Measurements from ENCODE around the gene FAM83D.

Gene FAM83D

DNA sequence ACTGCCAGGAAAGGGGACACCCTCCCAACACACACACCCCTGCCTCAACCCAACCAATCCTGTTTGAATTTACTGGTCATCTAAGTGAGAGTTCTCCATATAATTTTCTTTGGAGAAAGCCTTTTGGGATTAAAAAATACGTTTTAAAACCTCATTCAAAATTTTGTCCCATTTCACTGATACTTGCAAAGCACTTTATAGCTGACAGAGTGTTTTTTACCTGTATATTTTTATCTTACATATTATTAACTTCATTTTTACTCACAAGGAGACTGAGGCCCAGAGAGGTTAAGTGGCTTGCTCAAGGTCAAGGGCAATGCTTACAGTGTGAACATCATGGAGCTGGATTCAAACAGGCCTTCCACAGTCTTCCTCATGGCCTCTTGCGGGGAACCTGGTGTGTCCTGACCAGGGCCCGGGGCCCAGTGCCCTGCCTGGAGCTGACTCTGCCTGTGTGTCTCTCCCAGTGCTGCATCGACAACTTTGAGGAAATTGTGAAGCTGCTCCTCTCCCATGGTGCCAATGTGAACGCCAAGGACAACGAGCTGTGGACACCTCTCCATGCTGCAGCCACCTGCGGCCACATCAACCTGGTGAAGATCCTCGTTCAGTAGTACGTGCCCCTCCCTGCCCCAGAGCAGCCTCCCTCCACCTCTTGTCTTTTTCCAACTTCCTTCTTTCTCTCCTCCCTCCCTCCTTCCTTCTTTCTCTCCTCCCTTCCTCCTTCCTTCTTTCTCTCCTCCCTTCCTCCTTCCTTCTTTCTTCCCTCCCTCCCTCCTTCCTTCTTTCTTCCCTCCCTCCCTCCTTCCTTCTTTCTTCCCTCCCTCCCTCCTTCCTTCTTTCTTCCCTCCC, 30.9 kb upstream of the FAM83D start:
- DNase-seq, result no peak

DNA sequence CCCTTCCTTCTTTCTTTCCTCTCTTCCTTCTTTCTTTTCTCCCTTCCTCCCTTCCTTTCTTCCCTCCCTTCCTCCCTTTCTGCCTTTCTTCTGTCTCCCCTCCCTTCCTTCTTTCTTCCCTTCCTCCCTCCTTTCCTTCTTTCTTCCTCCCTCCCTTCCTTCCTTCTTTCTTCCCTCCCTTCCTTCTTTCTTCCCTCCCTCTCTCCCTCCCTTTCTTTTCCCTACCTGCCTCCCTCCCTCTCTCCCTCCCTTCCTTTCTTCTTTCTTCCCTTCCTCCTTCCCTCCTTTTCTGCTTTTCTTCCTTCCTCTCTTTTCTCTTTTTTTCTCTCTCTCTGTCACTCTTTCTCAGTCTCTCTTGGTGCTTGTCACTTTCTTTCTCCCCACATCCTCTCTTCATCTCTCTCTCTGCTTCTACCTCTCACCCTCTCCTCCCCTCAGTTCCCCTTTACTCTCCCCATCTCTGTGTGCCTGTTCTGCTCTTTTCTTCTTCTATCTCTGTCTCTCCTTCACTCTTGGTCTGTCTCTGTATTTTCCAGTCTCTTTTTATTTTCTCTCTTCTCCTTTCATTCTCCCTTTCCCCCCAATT, 30.1 kb upstream of the FAM83D start:
- no peak for DNase-seq

DNA sequence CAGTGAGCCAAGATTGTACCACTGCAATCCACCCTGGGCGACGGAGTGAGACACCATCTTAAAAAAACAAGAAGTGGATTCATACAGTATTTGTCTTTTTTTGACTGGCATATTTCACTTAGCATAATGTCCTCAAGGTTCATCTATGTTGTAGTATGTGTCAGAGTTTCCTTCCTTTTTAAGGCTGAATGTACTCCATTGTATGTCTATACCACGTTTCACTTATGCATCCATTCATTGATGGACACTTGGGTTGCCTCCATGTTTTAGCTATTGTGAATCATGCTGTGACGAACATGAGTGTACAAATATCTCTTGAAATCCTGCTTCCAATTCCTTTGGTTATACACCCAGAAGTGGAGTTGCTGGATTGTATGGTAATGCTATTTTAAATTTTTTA, 28.9 kb upstream of the FAM83D start:
- no peak for DNase-seq

GRCh38 chr20:38900606-38901005, 25.6 kb upstream of the FAM83D start:
- no peak for DNase-seq

- no peak for DNase-seq
Measured at GRCh38 chr20:38902601-38903000, 23.6 kb upstream of the FAM83D start.

GRCh38 chr20:38903335-38903734, 22.9 kb upstream of the FAM83D start:
- no peak for DNase-seq

GRCh38 chr20:38905375-38905774, 20.8 kb upstream of the FAM83D start:
- DNase-seq, result no peak

DNA sequence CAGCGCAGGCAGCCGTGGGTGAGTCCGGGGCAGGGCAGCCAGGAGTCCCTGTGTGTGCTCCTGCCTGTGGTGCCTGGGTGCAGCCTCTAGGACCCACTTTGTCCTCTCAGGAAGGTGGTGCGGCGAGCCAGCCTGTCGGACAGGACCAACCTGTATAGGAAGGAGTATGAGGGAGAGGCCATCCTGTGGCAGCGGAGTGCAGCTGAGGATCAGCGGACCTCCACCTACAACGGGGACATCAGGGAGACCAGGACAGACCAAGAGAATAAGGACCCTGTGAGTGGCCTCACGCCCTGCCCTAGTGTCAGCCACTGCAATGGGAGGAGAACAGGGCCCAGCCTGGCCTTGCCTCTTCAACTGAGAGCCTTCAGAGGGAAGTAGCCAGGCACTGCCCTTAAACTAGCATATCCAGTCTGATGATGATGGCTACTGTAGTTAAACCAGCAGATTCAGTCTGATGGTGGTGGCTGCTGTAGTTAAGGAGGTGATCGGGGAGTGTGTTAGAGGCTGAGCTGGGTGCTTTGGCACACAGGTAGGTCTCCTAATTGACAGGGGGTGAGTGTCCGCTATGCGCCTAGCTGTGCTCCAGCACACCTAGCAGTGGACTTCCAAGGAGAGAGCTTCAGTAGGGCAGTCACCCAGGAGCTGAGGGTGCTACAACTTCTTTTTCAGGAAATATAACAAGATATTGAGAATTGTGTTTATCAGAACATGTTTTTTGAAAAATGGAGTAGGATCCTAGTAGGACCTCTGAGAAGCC, 18.1 kb upstream of the FAM83D start:
- no peak for DNase-seq

DNA sequence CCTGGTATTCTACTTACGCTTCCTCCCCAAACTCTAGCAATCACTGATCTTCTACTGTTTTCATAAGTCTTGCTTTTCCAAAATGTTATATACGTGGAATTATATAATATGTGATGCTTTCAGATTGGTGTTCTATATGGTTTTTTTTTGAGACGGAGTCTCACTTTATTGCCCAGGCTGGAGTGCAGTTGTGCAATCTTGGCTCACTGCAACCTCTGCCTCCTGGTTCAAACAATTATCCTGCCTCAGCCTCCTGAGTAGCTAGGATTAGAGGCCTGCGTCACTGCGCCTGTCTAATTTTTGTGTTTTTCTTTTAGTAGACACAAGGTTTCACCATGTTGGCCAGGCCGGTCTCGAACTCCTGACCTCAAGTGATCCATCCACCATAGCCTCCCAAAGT, 10.9 kb upstream of the FAM83D start:
- DNase-seq, result no peak

- no peak for DNase-seq
Measured at GRCh38 chr20:38917657-38918056, 8.6 kb upstream of the FAM83D start.

- no peak for DNase-seq
Measured at GRCh38 chr20:38918172-38918571, 8.0 kb upstream of the FAM83D start.

GRCh38 chr20:38919683-38920082, 6.5 kb upstream of the FAM83D start:
- DNase-seq, result no peak

DNA sequence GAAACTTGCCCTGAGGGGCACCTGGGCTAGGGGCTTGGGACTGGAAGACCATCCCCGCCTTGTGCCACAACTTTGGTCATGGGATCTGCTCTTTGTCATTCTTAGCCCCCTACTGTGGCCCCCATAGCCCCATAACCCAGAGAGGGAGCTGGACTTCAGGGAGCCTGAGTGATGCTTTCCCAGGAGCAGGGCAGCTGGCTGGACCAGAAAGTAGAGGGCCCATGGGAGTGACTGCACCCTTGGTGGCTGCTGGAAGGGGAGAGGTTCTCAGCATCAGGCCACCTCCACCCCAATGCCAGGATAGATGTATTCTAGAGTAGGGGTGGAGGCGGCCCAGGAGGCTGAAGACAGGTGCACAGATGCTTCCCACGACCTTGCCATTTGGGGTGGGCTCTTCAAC, 5.8 kb upstream of the FAM83D start:
- no peak for DNase-seq

- DNase-seq, result no peak
Measured at GRCh38 chr20:38920851-38921250, 5.4 kb upstream of the FAM83D start.

DNA sequence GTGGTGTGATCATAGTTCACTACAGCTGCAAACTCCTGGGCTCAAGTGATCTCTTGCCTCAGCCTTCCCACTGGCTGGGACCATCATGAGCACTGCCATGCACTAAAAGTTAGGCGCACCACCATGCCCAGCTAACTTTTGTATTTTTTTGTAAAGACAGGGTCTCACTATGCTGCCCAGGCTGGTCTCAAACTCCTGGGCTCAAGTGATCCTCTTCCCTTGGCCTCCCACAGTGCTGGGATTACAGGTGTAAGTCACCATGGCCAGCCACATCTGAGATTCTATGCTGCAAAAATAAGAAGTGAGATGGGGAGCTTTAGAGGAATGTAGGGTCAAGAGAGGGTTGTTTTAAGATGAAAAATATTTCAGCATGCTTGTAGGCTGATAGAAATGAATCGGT, 1.5 kb upstream of the FAM83D start:
- DNase-seq, result no peak

DNA sequence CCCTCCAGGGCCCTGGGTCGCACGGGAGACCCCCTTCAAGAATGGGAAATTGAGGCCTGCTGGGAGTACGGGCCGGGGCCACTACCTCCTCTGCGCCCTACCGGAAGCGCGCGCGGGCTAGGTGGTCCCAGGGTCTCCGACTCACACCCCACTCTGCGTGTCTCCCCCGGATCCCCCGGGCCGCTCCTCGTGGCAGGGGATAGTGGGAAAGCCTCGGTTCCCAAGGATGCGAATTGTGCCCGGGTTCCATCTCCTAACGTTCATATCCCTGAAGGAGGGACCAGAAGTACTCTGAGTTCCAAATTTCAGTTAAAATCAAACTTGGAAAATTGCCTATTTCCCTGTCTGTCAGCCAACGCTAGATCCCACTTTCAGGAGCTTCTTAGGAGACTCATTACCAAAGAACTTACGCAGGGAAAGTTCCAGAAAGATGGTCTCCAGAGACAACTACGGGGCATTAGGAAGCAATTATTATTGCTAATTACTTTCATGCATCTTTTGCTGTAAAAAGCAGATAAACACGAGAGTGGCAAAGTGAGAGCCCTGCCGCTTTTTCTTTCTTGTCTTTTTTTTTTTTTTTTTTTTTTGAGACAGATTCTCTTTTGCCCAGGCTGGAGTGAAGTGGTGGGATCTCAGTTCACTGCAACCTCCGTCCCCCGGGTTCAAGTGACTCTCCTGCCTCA, 858 bp downstream of the FAM83D start:
- DNase-seq, result no peak

DNA sequence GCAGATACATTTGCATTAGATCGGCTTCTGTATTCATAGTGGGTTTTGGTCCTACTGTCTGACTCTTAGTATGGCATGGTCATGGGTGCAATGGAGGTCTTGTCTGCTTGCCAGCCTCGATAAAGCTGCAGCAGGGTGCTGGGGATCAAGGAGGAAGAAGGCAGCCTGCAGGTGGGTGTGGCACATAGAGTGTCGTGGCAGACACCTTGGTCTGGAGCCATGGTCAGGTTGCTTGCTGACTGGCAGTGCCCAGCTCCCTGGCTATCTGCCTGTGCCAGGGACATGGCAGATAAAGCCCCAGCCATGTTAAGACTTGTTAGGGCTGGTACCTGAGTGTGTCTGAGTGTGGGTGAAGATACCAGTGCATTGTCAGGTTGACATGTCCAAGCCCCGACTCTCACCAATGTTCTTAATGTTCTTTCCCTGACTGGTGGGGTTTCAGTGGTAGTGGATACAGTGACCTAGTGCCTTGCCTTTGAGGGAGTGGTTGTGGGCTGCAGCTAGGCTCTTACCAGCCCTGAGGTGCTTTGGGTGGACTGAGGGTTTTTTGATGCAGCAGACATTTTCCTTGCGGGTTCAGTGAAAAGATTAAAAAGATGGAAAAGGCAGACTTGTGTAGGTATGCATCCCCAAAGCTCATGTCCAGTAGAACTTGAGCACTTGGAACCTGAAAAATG, 1.8 kb downstream of the FAM83D start:
- no peak for DNase-seq

DNA sequence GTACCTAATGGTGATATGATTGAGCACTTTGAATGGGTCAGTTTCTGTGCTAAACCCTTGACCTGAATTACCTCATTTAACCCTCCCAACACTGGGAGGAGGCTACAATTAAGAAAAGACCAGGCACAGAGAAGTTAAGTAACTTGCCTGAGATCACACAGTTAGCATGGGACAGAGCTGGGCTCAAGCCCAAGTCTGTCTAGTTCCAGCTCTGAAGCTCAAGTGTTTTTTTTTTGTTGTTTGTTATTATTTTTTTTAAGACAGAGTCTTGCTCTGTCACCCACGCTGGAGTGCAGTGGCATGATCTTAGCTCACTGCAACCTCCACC, 4.0 kb downstream of the FAM83D start:
- DNase-seq, result no peak

- DNase-seq, result no peak
Measured at GRCh38 chr20:38931984-38932383, 5.8 kb downstream of the FAM83D start.

DNA sequence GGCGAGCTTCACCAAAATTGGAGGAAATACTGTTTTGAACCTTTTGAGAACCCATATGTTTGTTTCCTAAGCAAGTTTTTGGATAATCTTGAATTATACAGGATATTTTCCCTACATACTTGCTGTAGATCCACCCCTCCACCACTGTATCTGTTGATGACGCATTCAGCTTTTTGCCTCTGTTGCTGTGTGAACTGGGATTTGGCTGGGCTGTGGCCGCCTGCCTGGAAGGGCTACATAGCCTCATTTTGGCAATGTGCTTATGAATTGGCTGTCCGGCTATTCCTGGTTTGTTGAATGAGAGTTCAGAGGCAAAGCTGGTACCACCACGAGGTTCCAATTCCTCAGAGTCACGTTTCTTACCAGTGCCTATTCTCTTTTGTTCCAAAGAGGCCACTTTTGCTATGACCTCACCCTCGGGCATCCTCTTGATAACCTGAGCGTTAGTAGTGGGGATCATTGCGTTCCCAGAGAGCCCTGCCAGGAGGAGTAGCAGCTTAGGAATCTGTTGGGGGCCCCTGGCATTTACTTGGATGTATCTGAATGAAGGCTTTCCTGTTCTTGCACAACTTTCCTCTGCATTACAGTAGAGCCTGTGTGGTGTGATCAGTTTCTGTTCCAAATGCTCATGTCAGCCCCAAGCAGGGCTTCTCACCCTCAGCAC, 6.4 kb downstream of the FAM83D start:
- no peak for DNase-seq

DNA sequence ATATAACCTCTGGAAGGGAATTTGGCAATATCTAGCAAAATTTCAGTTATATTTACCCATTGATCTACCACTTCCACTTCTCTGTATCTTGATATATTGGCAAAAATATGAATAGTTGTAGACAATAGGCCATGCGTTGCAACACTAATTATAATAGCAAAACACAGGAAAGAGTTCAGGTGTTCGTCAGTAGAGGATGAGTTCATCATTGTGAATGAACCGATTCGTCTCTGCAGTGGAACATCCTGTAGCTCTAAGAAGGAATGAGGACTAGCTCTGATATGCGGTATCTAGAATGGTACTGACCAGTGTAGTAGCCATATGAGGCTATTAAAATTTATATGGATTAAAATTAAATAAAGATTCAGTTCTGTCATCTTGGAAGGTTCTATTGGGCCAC, 8.3 kb downstream of the FAM83D start:
- no peak for DNase-seq

DNA sequence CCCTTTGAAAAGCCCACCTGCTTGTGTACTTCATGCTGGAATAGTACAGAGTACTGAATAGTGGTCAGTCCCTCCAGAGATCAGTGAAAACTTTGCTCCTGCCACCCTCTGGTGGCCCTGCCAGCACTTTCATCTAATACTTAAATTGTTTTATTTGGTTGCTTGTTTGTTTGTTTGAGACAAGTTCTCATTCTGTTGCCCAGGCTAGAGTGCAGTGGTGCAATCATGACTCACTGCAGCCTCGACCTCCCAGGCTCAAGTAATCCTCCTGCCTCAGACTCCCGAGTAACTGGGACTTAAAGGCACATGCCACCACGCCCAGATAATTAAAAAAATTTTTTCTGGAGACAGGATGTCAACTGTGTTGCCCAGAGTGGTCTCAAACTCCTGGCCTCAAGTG, 9.1 kb downstream of the FAM83D start:
- DNase-seq, result no peak
